Islet precursor cell (in vitro differentiated cells): ENCODE measurements around the gene HYPK.

Source experiments
- DNase-seq: peaks from one replicate; pipeline ENCODE4 v3.0.0-alpha.2; 2018

Gene HYPK, protein sequence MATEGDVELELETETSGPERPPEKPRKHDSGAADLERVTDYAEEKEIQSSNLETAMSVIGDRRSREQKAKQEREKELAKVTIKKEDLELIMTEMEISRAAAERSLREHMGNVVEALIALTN

DNA sequence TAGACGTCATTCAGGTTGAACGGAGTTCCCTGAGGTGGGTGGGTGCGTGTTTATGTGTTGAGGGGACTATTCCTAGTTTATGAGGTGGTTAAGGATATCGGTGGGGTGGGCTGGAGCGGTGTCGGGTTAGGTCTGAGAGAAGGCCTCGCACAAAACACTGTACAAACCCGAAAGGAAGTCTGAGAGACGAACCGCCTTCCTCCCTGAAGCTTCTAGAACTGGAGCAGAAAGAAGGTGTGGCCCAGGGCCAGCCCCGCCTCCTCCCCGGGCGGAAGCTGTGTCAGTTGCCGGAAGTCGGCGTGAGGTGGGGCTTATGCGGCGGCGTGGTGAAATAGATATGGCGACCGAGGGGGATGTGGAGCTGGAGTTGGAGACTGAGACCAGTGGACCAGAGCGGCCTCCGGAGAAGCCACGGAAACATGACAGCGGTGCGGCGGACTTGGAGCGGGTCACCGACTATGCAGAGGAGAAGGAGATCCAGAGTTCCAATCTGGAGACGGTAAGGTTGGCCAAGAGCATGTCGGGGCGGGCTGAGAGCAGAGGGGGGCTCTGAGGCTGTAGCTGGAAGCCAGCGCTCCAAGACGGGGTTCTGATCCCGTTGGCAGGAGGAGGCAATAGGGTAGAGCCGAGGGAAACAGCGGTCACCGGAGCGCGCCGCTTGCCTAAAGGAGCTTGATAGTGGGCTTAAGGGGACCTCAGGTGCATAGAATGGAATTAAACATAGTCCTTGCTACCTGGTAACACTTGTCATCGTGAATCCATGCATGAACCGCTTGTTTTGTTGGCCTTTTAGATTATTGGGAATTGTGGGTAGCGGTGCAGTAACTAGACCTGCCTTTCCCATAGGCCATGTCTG lies at the start of gene HYPK:
HYPK (plus strand) TSS at position 314 of the 856 bp plus-strand sequence; CDS start at position 338, 24 bp downstream.
- DNase-seq: peak; percentile 94

DNA sequence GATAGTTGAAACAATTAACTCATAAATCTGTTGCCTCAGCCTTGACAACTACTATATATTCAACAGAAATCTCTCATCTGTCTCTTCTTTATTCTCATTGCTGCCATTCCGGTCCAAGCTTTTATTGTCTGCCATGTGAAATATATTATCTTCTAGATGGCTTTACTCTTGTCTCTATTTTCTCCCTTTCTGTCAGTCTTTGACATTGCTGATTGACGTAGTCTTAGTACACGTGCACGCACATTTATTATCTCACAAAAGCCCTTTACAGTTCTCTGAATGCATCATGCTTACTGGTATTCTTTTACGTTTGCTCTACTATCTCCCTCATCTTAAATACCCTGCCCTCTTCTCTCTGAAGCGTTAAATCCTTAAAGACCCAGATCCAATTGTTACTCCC lies 48.5 kb upstream of the HYPK start:
- DNase-seq: no peak

DNA sequence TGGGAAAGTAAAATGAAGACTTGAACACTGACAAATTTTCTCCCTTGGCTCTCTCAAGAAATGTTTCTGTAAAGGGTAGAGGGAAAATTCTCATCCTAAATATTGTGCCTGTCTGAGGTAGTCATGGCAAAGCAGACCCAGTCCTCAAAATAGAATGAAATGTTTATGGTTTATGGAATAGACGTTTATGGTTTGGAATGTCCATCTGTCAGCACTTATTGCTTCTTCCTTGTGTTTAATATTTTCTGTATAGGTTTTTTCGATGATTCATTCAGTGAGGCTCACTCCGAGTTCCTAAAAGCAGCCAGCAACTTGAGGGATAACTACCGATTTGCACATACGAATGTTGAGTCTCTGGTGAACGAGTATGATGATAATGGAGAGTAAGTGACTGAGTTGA lies 37.6 kb upstream of the HYPK start:
- no peak for DNase-seq

DNA sequence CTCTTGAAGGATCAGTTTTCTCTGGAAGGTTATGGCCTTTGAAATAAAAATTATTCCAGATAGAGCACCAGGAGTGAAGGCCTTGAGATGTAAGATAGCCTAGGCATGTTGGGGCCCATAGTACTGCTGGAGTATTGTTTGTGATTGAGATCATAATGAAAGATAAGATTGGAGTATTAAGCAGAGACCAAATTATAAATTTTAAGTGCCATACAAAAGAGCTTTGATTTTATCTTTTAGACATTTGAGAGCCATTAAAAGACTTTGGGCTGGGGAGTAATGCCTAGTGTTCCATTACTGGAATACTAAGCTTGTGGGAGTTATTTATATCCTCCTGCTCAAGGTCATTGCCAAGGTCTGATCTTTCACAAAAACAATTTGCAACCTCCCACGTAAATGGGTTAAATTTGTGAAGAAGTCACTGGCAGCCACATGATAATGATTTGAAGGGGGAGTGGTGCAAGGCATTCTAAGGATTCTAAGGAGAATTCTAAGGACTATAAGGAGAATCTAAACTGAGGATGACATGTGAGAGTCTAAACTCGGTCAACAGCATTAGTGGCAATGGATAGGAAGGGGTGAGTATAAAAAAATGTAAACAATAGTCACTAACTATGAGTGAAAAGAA lies 36.5 kb upstream of the HYPK start:
- no peak for DNase-seq

DNA sequence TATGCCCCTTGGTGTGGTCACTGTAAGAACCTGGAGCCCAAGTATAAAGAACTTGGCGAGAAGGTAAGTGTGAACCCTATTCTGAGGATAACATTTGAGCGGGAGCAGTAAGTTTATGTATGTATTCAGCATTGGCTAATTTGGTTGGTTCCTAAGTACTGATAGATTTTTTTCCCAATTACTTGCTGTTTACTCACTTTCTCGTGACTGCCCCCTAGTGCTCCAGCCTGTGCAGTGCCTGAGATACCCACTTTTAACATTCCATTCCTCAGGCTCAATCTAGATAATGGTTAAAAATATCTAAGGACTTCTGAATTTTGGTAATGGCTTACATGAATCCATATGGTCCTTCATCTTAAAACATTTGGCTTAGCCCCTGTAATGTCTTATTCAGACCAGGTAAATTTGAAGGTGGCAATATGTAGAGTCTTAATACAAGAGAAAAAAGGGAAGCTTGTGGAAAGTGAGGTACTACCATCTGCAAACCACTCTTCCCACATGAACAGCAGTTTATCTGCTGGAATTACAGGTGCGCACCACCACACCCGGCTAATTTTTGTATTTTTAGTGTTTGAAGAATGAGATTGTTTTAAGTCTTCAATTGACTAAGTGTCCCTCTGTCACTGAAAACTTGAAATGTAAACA lies 30.7 kb upstream of the HYPK start:
- DNase-seq: peak; percentile 77

DNA sequence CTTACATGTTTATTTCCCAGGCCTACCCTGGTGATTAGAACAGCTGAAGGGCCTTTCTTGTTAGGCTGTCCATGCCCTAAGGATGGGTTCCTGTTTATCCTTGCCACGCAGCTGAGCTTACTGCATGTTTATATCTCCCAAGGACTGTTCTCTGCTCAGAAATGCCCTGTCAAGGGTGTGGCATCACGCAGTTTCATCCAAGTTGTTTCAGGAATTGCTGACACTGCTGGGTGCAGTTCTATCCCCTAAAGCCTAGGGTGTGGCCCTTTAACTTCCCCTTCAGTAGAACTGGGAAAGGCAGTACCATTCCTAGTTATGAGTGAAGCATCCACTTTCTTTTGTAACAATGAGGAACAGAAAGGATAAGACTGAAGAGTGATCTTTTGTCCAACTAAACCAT lies 28.6 kb upstream of the HYPK start:
- no peak for DNase-seq

DNA sequence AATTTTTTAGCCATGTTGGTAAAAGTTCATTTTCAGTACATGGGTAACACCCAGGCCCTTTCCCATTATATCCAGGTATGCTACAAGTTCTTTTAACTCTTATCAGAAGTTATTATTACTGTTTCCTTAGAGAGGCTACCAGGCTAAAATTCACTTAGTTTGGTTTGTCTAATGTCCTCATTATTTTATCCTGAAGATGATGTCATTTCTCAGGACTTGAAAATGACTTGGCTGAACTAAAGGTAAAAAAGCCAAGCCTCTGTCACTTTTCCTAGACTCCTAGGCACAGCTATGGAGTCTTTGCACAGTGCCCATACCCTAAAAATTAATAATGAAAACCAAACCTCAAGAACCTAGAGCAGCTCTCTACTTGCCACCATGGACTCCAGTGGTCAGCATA lies 27.8 kb upstream of the HYPK start:
- DNase-seq: no peak

DNA sequence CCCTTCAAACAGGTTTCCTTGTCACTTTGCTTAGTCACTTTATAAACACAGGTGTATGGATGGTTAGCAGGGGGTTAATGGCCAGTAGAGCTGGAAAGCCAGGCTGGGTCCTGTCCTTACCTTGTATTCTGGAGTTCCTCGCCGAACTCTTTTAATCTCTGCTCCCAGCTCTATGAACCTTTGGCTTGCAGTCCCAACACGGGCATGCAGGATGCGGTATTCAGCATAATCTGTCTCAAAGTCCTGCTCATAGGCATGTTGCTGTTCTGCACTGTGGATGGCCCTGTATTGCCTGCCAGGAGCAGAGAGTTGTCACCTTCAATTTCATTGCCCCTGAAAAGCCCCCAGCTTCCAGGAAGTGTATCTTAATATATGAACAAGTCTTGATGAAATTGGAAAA lies 26.3 kb upstream of the HYPK start:
- no peak for DNase-seq

DNA sequence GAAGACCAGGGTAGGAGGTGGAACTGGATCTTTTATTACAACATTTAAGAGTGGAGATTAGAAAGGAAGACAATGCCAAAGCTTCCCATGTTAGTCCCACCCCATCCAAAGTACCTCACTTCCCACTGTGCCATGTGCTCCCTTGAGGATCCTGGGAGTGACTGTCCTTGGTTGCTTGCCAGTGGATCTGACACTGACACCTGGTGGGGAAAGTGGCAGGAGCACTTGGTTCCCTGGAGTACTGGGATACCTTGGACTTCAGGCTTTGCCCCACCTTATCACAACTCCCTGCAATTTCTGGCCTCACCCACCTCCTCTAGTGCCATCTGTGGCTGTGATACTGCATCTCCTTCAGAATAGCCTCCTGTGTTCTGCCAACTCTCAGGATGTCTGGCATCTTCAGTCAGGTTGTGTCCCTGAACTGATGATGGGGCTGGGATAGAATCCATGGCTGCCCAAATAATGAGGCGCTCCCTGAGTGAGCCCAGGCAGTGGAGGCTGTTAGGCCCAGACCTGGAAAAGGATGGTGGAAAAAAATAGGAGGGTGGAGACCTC lies 24.9 kb upstream of the HYPK start:
- DNase-seq: peak; percentile 89

DNA sequence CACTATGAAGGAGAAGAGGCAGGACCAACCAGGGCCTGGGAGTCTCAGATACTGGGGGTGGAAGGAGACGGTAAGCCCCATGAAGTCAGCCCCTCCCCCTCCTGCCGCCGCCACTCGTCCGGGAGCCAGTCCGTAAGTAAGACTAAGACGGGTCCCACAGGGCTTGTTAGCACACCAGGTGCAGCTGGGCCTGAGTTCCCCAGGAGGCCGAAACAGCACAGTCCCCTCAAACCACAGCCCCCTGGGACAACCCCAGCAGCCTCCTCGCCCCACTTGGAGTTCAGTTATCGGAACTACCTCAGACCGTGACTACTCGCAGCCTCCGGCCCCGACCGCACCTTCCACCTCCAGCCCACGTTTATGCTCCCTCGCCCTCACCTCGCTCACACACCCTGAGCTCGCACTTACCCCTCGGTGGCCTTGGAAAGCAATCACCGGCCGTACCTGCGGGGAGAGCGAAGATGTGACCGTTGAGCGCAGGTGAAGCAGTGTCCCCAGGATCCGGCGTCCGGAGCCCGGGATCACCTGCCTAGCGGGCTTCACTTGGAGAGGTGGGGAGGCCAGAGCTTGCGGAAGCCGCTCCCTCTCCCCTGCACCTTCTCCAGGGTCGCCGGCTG lies 24.2 kb upstream of the HYPK start:
- DNase-seq: peak; percentile 73

DNA sequence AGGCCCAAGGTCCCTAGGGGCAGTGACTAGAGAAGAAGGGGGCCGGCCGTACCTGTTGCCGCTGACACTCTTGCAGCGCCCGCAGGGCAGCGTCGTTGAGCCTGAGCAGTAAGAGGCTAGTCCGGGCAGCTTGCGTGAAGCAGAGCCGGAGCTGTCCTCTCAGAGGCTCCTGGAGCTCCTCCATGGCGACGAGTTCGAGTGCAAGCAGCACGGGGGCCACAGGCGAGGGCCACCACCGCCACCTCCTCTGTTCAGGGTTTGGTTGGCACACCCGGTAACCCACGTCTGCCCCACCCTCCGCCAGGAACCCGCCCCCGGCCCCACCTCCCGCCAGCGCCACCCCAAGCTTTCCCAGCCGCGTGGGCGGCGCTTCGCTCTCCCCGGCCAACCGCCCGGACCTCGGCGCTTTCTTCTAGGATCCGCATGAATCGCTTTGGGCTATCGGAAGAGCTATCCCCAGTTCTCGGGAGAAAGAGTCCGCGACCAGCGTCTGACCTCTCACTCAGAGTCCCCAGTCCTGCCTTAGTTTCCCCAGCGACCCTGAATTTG lies 23.6 kb upstream of the HYPK start, which contains the start of gene ELL3:
ELL3 (minus strand) TSS at position 249 of the 549 bp plus-strand sequence; CDS start at position 184, 65 bp downstream.
- DNase-seq: peak; percentile 89

DNA sequence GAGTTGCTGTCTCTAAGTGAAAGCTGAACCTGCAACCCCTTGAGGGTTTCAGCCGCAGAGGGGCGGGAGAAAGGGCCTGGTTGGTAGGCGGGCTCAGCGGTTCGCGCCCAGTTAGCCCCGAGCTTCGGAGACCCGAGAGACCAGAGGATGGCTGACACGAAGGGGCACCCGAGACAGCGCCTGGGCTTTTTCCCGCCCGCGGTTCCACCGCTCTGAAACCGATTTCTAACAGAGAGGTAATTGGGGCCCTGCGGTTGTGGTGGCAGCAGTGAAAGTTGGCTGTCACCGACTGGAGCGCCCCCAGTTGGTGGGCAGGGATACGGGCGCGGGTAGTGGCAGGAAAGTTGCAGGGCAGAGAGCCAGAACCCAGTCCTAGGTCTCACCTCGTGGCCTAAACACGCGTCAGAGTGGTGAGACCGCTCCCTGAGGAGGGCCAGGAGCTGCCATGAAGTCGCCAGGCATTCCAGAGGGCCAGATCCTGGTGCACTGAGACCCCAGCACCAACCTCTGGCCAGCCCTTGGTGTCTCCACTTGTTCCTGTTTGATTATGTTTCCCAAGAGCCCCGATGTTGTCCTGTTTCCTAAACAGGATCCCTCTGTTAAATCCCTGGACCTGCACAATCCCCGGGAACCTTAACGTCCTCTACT lies 23.0 kb upstream of the HYPK start:
- peak; percentile 87 for DNase-seq

DNA sequence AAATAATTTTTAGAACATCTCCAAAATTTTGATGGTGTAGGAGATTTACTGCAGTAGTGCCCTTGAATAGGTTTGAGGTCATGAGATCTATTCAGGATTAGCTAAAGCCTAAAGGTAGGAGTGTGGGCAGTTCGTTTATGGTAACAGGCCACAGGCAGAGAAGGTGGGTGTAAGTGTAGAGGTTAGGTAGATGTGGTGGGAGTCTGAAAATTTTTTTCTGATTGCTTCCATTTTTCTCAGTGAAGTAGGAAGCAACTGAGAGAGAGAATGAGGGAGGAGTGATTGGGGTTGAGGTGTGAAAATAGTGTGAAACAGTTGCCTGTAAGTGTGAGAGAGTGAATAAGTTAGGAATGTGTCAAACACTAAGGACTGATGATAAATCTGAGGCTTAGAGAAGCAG lies 21.4 kb upstream of the HYPK start:
- DNase-seq: no peak

DNA sequence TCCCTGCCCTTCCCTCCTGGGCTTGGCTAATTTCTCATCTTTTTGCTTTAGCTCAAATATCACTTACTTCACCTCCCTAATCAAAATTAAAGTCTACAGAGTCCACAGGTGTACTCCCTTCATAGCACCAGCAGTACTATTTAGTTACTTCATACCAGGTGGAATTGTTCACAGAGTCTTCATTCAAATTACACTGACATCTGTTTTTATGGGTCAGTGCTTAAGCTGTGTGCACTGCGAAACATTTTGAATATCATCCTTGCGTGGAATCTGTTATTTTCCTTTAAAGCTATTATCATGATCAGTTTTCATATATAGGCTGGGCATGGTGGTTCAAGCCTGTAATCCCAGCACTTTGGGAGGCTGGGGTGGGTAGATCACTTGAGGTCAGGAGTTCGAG lies 11.0 kb upstream of the HYPK start:
- no peak for DNase-seq

DNA sequence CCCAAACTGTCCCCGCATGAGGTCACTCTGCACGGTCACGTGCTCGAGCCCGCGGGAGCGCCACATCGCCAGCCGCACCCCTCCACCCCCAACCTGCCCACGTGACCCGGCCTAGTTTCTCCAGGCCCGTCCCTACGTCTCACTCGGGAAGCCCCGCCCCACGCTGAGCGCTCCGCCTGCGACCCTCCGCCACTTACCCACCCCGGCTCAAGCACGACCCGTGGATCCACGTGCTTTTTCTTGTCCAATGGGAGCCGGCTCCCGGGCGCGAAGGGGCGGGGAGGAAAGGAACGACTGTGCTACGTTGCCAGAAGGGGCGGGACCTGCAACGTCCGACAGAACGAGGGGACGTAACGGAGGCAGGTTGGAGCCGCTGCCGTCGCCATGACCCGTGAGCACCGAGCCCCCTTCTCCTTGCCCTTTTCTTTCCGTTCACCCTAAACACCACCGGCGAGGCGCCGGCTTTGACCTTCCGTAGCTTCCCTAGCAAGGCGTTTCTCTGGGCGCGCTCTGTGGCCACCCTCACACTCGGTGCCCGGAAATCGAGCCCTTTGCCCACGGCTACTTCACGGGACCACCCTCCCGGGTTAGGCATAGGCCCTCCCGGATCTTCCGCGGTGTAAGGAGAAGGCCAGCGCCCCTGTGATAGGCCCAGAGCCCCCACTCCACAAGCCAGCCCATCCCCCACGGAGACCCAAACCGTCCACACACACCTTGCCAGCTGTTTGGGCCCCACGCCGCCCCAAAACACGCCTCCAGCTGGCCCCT lies 8.2 kb upstream of the HYPK start, which contains the start of gene SERF2:
SERF2 (plus strand) TSS at position 328 of the 768 bp plus-strand sequence; CDS start at position 385, 57 bp downstream.
- DNase-seq: peak; percentile 100

DNA sequence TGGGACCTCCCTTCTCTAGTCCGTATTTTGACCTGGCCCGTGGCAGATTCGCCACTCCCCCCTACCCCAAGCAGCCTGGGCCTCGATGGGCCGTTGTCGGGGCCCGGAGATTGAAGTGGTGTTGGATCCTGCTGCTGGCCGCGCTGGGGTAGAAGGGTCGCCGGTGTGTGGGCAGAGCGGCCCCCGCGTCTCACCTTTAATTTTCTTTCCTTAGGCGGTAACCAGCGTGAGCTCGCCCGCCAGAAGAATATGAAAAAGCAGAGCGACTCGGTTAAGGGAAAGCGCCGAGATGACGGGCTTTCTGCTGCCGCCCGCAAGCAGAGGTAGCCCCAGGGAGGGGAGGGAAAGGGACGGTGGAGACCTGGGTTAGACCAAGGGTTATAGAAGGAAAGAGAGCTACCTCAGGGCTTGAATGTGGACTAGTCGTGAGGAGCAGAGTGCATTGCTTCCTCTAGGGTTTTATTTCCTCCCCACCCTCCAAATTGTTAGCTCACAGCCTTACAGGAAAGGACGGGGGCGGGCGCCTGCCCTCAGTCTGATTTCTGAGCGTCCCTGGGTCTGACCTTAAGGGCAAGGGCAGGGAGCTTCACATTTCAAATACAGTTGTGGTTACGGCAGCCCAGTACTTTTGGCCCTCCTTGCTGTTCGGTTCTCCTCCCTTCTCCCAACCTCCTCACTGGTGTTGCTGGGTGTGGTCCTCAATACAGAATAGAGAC lies 7.5 kb upstream of the HYPK start:
- no peak for DNase-seq

DNA sequence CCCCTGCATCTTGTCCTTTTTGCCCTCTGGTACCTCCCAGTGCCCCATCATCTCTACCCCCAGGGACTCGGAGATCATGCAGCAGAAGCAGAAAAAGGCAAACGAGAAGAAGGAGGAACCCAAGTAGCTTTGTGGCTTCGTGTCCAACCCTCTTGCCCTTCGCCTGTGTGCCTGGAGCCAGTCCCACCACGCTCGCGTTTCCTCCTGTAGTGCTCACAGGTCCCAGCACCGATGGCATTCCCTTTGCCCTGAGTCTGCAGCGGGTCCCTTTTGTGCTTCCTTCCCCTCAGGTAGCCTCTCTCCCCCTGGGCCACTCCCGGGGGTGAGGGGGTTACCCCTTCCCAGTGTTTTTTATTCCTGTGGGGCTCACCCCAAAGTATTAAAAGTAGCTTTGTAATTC lies 6.8 kb upstream of the HYPK start:
- no peak for DNase-seq

DNA sequence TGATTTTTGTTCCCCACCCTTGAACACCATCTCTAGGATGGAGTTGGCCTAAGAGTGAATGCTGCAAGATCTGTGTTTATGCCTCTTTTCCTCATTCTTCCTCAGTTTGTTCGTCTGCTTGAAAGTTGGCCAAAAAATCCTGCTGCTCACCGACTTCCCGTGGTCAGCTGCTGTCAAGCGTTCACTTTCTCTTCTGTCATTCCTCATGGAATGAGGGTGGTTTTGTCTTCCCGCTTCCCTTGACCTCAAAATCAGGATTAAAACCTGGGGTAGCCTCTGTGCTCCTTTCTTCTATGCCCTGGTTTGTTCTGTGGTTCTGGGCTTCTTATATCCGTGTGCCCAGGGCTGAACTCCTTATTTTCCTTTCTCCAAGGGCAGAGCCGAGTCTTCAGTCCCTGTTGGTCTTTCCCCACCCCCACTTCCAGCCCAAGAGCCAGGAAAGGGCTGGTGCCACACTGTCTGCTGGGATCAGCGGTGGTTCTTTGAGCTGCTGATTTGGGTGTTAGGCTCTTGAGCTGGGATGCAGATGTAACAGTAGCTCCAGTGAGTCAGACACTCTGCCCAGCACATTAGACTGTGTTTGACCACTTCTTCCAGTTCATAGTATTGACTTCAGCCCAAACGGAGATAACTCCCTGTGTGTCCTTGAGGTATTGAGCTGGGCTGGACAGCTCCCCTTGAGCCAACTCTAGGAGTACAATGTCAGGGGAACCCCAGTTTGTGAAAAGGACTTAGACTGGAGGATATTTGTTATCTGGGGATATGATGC lies 5.9 kb upstream of the HYPK start:
- DNase-seq: peak; percentile 61

DNA sequence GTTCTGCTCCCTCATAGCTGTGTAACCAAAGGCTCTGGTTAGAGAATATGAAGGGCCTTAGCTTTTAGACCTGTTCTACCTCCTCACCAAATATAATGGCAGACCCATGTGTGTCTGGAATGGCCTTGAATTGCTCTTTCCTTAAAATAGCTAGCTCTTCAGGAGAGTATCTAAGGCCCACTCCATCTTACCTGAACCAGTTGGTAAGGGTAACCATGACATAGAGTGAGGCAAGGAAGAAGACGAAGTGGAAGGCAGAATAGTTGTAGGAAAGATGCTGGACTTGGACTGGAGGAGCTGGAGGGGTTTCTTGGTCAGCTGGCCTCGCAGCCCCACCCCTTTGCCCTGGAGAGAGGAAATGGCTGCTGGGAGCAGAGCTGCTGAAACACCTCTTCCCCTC lies 5.2 kb upstream of the HYPK start:
- no peak for DNase-seq
